Chondrocyte (in vitro differentiated cells): ENCODE measurements around the gene CXCR1. TPM values are rescaled to one million over a fixed set of nuclear protein-coding genes. Genes with fewer than 3 reads are reported as not detected.
"Not testable (repeated sequence)": the region's sequence is repeated elsewhere in the genome, so short reads cannot be mapped to it uniquely, and the experiment has no call there.

Source experiments
- DNase-seq: peaks from one replicate; pipeline ENCODE4 v3.0.0; 2021; ENCODE audit warnings: mixed read lengths, low spot score
- H3K27ac Mint-ChIP-seq: one replicate; pipeline ENCODE4 v1.8.0; 2021; ENCODE audit warnings: mild to moderate bottlenecking, moderate library complexity, mixed read lengths; ENCODE audit not compliant: unreplicated experiment
- H3K27me3 Mint-ChIP-seq: 2 replicates; pipeline ENCODE4 v1.8.0; 2021; ENCODE audit warnings: low read depth, mixed read lengths
- H3K36me3 Mint-ChIP-seq: 2 replicates; pipeline ENCODE4 v1.8.0; 2021; ENCODE audit warnings: low read depth, mixed read lengths
- H3K4me1 Mint-ChIP-seq: 2 replicates; pipeline ENCODE4 v1.8.0; 2021; ENCODE audit warnings: low read depth, mild to moderate bottlenecking, mixed read lengths
- H3K4me3 Mint-ChIP-seq: one replicate; pipeline ENCODE4 v1.8.0; 2021; ENCODE audit warnings: mild to moderate bottlenecking, moderate library complexity, mixed read lengths; ENCODE audit not compliant: unreplicated experiment
- H3K9me3 Mint-ChIP-seq: 2 replicates; pipeline ENCODE4 v1.8.0; 2021; ENCODE audit warnings: low read depth, mixed read lengths
- total RNA-seq: library from RNA; stranded (reverse); gene quantifications from 3 replicates; pipeline ENCODE4 v1.2.1, GENCODE V29; 2021
- TF ChIP-seq, protein P1 (sequence below): fragments of 200-600 bp; sonication (generic); IDR thresholded peaks from 2 replicates; pipeline ENCODE4 v1.5.0; 2021; ENCODE audit warnings: antibody characterized with exemption, mild to moderate bottlenecking, moderate library complexity

CXCR1 gene
- total RNA-seq, 1 donor from 2014 or later, result not detected

DNA sequence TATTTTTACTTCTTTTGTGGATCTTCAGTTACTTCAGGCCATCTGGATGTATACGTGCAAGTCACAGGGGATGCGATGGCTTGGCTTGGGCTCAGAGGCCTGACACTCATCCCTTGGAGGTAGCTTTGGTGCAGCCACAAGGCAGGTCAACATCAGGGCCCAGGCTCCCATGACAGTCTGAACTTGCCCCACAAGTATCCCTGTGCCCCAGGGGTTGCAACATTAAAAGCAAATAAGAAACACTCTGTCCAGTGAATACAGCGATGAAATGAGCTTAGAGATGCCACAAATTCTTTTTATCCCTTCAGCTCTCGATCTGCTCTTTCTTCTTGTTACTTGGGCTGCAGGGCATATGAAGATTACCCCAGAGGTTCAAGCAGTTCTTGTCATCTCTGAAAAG is 13.0 kb upstream of the CXCR1 start:
- H3K36me3 Mint-ChIP-seq, result no peaks in the 10 kb centered on the region
- H3K27me3 Mint-ChIP-seq, result peaks cover 29% of the 10 kb centered on the region
- TF ChIP-seq, protein P1, sequence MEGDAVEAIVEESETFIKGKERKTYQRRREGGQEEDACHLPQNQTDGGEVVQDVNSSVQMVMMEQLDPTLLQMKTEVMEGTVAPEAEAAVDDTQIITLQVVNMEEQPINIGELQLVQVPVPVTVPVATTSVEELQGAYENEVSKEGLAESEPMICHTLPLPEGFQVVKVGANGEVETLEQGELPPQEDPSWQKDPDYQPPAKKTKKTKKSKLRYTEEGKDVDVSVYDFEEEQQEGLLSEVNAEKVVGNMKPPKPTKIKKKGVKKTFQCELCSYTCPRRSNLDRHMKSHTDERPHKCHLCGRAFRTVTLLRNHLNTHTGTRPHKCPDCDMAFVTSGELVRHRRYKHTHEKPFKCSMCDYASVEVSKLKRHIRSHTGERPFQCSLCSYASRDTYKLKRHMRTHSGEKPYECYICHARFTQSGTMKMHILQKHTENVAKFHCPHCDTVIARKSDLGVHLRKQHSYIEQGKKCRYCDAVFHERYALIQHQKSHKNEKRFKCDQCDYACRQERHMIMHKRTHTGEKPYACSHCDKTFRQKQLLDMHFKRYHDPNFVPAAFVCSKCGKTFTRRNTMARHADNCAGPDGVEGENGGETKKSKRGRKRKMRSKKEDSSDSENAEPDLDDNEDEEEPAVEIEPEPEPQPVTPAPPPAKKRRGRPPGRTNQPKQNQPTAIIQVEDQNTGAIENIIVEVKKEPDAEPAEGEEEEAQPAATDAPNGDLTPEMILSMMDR, result no peak
- no peak overlapping the region for H3K27ac Mint-ChIP-seq
- no peaks in the 10 kb centered on the region for H3K9me3 Mint-ChIP-seq
- no peaks in the 10 kb centered on the region for H3K4me1 Mint-ChIP-seq
- DNase-seq, result no peak
- H3K4me3 Mint-ChIP-seq, result no peak overlapping the region

DNA sequence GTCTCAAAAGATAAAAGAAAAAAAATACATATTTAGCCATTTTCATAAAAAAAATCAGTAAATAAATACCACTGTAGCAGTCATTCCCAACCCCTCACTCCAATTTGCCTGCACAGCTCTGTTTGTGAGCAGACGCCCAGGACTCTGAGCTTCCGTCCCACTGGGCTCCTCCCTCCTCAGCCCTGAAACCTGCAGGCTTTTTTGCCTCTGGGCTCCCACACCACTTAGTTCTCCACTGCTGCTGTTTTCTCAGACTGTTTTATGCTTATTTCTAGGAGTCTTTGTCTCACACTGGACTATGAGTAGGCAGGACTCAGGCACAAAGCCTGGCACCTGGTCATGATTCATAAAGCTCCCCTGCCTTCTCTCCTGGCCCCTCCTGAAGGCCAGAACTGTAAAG is 6.1 kb upstream of the CXCR1 start:
- TF ChIP-seq, protein P1, result no peak
- Mint-ChIP-seq H3K4me3 (no peak overlapping the region), H3K27me3 (peaks cover 20% of the 10 kb centered on the region), H3K27ac (no peak overlapping the region), H3K4me1 (no peaks in the 10 kb centered on the region), H3K9me3 (no peaks in the 10 kb centered on the region), H3K36me3 (no peaks in the 10 kb centered on the region)
- DNase-seq, result no peak

DNA sequence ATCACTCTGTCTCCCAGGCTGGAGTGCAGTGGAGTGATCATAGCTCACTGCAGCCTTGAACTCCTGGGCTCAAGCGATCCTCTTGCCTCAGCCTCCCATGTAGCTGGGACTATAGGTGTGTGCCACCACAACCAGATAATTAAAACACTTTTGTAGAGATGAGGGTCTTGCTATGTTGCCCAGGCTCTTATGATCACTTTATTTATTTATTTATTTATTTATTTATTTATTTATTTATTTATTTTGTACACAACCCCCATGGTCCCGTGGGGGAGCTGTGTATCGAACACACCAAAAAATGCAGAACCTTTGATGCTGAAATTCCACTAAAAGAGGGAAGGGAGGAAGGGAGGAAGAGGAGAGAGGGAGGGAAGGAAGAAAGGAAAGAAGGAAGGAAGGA is 5.0 kb upstream of the CXCR1 start:
- H3K27me3 Mint-ChIP-seq, result peaks cover 24% of the 10 kb centered on the region
- H3K9me3 Mint-ChIP-seq, DNase-seq, H3K4me1 Mint-ChIP-seq, H3K27ac Mint-ChIP-seq, H3K4me3 Mint-ChIP-seq, H3K36me3 Mint-ChIP-seq: not testable (repeated sequence)

DNA sequence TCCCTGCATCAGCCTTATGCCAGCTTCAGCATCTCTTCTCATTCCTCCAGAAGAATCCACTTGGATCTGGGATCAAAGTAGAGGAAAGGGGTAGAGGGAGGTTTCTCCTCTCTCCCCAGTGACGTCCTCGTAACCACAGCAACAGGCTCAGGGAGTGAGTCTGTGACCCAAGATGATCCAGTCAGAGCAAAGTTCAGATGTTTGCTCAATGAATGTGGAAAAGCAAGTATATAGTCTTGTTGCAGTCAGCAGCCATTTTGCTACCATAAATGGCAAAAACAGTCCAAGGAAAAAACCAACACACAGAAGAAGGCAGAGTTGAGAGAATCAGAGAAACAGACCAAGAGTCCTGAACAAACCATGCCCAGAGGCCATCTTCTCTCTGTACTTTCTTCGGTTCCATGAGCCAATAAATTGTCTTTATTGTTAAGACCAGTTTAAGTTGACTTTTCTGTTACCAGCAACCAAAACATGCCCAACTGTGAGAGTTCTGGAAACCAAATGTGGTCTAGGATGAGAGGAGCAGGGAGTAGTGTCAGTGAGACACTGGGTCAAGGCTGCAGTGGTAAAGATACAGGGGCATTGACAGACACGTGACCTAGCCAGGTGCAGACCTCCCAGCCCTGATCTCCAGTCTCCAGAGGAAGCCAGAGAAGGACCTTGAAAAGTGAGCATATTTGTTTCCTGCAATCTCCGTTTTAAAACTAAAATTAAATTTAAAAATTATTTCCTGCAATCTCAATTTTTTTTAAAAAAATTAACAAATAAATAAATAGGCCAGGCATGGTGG is 3.2 kb upstream of the CXCR1 start:
- DNase-seq, result no peak
- no peak overlapping the region for H3K27ac Mint-ChIP-seq
- no peaks in the 10 kb centered on the region for H3K4me1 Mint-ChIP-seq
- H3K27me3 Mint-ChIP-seq, result peaks cover 34% of the 10 kb centered on the region
- no peak overlapping the region for H3K4me3 Mint-ChIP-seq
- TF ChIP-seq, protein P1, result no peak
- no peaks in the 10 kb centered on the region for H3K9me3 Mint-ChIP-seq
- H3K36me3 Mint-ChIP-seq, result no peaks in the 10 kb centered on the region

DNA sequence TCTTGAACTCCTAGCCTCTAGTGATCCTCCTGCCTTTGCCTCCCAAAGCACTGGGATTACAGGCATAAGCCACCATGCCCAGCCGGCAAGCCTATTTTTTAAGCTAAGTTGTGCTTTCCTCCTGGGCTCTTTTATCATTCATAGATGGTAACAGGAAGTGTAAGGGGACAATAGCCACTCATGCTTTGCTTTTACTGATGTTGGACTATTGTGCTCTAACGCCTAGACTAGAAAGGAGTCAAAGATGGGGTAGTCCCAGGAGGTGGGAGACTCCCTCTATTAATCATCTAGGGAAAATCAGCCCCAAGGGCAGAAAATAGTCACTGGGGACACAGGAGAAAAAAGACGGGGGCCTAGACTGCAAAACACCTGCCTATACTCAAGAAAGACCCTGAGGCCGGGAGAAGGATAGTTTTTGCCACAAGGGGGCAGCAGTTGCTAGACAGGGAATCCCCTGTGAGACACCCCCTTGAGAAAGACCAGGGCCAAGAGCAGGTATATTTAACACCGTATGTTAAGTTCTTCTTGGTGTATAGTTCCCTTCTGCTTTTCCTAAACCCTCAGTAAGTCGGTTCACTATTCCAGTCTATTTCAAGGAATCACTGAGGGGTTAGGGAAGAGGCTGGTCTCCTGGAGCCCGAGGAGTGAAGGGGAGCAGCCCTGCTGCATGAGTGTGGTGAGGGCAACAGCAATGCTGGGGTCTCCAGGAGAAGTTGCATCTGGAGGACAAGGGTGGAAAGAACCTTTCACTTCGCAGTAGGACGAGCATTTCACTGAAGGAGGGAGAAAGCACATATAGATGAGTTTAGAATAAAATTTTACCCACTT is 2.1 kb upstream of the CXCR1 start:
- peaks cover 2% of the 10 kb centered on the region for H3K36me3 Mint-ChIP-seq
- TF ChIP-seq, protein P1, result peak; percentile 79
- H3K27ac Mint-ChIP-seq, result peak overlapping the region; percentile 13
- no peaks in the 10 kb centered on the region for H3K9me3 Mint-ChIP-seq
- no peak overlapping the region for H3K4me3 Mint-ChIP-seq
- H3K27me3 Mint-ChIP-seq, result peaks cover 45% of the 10 kb centered on the region
- DNase-seq, result no peak
- no peaks in the 10 kb centered on the region for H3K4me1 Mint-ChIP-seq
